Natural killer cell (primary cell): ENCODE measurements around the gene PCK1. TPM values are rescaled to one million over a fixed set of nuclear protein-coding genes. Genes with fewer than 3 reads are reported as not detected.

Experiments used
- ATAC-seq, 3 donors: fragments of 150-1000 bp in 2 of 3; fragments of 200-7000 bp in 1 of 3; cut with Tn5 transposase; 1 replicate in 1 of 3; 2 replicates in 2 of 3; pipeline ENCODE4 v1.10.0; 2021; ENCODE audit warnings: mild to moderate bottlenecking in 2 of 3, moderate library complexity in 2 of 3
- DNase-seq, 2 donors: peaks; one replicate each; pipeline versions ENCODE4 v3.0.0 to v3.0.0-alpha.2; 2013 to 2021; ENCODE audit warnings: mixed read lengths in 1 of 2
- H3K27ac ChIP-seq: one replicate; pipeline ENCODE4 v1.5.1; 2013; ENCODE audit warnings: mild to moderate bottlenecking, low read length
- H3K27me3 ChIP-seq: one replicate; pipeline ENCODE4 v1.6.1; 2013; ENCODE audit warnings: low read length; ENCODE audit not compliant: control insufficient read depth, insufficient read depth
- H3K36me3 ChIP-seq: one replicate; pipeline ENCODE4 v1.6.1; 2013; ENCODE audit warnings: low read length; ENCODE audit not compliant: control insufficient read depth, insufficient read depth
- H3K4me1 ChIP-seq: one replicate; pipeline ENCODE4 v1.6.1; 2013; ENCODE audit warnings: low read length; ENCODE audit not compliant: control insufficient read depth, insufficient read depth
- H3K4me3 ChIP-seq: one replicate; pipeline ENCODE4 v1.5.1; 2013; ENCODE audit warnings: low read length
- H3K9me3 ChIP-seq: one replicate; pipeline ENCODE4 v1.6.1; 2013; ENCODE audit warnings: low read length; ENCODE audit not compliant: control insufficient read depth, insufficient read depth
- H3K27ac Mint-ChIP-seq, 2 donors: one replicate each; pipeline ENCODE4 v1.8.0; 2022; ENCODE audit warnings: mild to moderate bottlenecking in 2 of 2, mixed read lengths in 2 of 2, moderate library complexity in 1 of 2
- H3K27me3 Mint-ChIP-seq, 2 donors: one replicate each; pipeline ENCODE4 v1.8.0; 2022; ENCODE audit warnings: low read depth in 2 of 2, mixed read lengths in 2 of 2
- H3K36me3 Mint-ChIP-seq: one replicate; pipeline ENCODE4 v1.8.0; 2022; ENCODE audit warnings: mixed read lengths
- H3K4me1 Mint-ChIP-seq, 2 donors: one replicate each; pipeline ENCODE4 v1.8.0; 2022; ENCODE audit warnings: mixed read lengths in 2 of 2
- H3K4me3 Mint-ChIP-seq: one replicate; pipeline ENCODE4 v1.8.0; 2022; ENCODE audit warnings: mild to moderate bottlenecking, moderate library complexity, mixed read lengths
- H3K9me3 Mint-ChIP-seq, 2 donors: one replicate each; pipeline ENCODE4 v1.8.0; 2022; ENCODE audit warnings: mixed read lengths in 2 of 2
- WGBS: methylation state at CpG from one replicate; pipeline ENCODE4 v1.1.7; 2013; ENCODE audit warnings: missing lambda C conversion rate; ENCODE audit not compliant: insufficient coverage; 5-methylcytosine and 5-hydroxymethylcytosine counted together
- intact Hi-C: fragments of 100-400 bp; cut with micrococcal nuclease; formaldehyde crosslinking; loops from one replicate; pipeline ENCODE4 v1.14.2; 2022
- total RNA-seq, 4 donors: library from RNA; stranded (reverse); fragments of 120-200 nt in 1 of 4; gene quantifications; one replicate each; pipeline versions ENCODE4 v1.2.3 to v1.2.4, GENCODE V29; 2013 to 2022
- TF ChIP-seq, protein P1 (sequence below): fragments of 200-600 bp; IDR thresholded peaks from one replicate; pipeline ENCODE4 v1.8.0; 2022; ENCODE audit warnings: antibody characterized with exemption

The PCK1 gene
- total RNA-seq, 3 donors from 2014 or later (not counting 1 experiment from before 2014, with no cell fraction given) = not detected

DNA sequence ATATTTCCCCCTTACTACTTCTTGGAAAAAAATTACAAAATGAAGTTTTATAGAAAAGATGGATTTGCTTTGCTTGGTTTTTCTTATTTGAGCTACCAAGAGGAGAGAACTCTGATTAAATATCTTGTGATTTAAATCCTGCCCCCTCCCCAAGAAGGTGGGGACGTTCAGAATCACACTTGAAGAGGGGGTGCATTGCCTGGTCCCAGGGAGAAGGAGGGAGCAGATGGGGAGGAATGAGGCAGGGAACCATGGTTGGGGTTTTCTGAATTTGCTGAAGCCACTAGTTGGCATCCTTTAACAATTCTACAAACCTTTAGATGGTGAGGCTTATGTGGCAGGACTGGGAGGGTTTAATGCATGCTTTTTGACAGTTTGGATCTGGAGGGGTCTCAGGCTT lies 5.5 kb downstream of the PCK1 start:
- ATAC-seq = no peak
- Mint-ChIP-seq H3K27ac (no peak overlapping the region), H3K4me1 (no peaks in the 10 kb centered on the region), H3K36me3 (no peaks in the 10 kb centered on the region), H3K4me3 (no peak overlapping the region), H3K27me3 (peaks cover 8 to 32% of the 10 kb centered on the region in 2 donors), H3K9me3 (no peaks in the 10 kb centered on the region)
- DNase-seq = no peak
- no peaks in the 10 kb centered on the region for H3K36me3 ChIP-seq
- no peak overlapping the region for H3K4me3 ChIP-seq
- intact Hi-C loops = no loop called here
- WGBS = no CpG with 5 or more reads among the region's 1 CpG
- no peaks in the 10 kb centered on the region for H3K27me3 ChIP-seq
- no peaks in the 10 kb centered on the region for H3K4me1 ChIP-seq
- H3K27ac ChIP-seq = no peak overlapping the region
- TF ChIP-seq, protein P1, sequence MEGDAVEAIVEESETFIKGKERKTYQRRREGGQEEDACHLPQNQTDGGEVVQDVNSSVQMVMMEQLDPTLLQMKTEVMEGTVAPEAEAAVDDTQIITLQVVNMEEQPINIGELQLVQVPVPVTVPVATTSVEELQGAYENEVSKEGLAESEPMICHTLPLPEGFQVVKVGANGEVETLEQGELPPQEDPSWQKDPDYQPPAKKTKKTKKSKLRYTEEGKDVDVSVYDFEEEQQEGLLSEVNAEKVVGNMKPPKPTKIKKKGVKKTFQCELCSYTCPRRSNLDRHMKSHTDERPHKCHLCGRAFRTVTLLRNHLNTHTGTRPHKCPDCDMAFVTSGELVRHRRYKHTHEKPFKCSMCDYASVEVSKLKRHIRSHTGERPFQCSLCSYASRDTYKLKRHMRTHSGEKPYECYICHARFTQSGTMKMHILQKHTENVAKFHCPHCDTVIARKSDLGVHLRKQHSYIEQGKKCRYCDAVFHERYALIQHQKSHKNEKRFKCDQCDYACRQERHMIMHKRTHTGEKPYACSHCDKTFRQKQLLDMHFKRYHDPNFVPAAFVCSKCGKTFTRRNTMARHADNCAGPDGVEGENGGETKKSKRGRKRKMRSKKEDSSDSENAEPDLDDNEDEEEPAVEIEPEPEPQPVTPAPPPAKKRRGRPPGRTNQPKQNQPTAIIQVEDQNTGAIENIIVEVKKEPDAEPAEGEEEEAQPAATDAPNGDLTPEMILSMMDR = no peak
- no peaks in the 10 kb centered on the region for H3K9me3 ChIP-seq

DNA sequence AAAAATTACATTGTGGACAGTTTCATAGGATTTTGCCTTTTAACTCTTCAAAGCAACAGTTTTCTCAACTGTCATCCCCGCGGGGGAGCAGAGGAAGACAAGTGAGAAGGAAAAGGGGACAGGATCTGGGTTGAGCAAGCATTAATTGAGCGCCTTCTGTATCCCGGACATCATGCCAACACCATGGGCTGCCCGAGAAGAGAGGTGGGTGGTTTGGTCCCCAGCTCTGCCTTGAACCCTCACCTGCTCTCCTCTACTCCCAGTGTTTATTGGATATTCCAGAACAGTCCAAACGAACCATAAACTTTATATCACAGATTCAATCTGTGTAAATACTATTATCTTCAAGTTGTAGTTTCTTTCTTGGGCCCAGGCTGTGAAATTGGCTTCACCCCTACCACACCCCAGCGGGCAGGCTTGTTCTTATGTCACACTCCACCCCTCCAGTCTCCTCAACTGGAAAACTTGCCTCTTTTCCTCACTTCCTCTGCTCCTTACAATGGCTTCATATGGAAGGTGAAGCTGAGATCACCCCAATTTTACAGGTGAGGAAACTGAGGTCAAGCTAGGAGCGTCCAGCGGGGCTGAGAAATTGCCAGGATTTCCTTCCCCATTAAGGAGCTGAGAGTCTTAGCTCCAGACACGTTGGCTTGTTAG lies 6.0 kb downstream of the PCK1 start:
- Histone ChIP-seq H3K4me1 (no peaks in the 10 kb centered on the region), H3K27ac (no peak overlapping the region), H3K9me3 (no peaks in the 10 kb centered on the region), H3K4me3 (no peak overlapping the region), H3K36me3 (no peaks in the 10 kb centered on the region), H3K27me3 (no peaks in the 10 kb centered on the region)
- intact Hi-C loops = no loop called here
- Mint-ChIP-seq H3K27me3 (peaks cover 8 to 29% of the 10 kb centered on the region in 2 donors), H3K27ac (no peak overlapping the region), H3K9me3 (no peaks in the 10 kb centered on the region), H3K4me3 (no peak overlapping the region), H3K4me1 (no peaks in the 10 kb centered on the region), H3K36me3 (no peaks in the 10 kb centered on the region)
- ATAC-seq = no peak
- TF ChIP-seq, protein P1 = no peak
- 70% methylated on average over 8 of the region's 10 CpGs for WGBS
- no peak for DNase-seq

- Histone ChIP-seq H3K27ac (no peak overlapping the region), H3K36me3 (no peaks in the 10 kb centered on the region), H3K27me3 (no peaks in the 10 kb centered on the region), H3K4me3 (no peak overlapping the region), H3K4me1 (no peaks in the 10 kb centered on the region), H3K9me3 (no peaks in the 10 kb centered on the region)
- TF ChIP-seq, protein P1 = no peak
- H3K36me3 Mint-ChIP-seq = no peaks in the 10 kb centered on the region
- H3K9me3 Mint-ChIP-seq = no peaks in the 10 kb centered on the region
- intact Hi-C loops = no loop called here
- 78% methylated on average over 9 of the region's 9 CpGs for WGBS
- DNase-seq = no peak
- no peaks in the 10 kb centered on the region for H3K4me1 Mint-ChIP-seq
- no peak for ATAC-seq
- peaks cover 8 to 26% of the 10 kb centered on the region in 2 donors for H3K27me3 Mint-ChIP-seq
- no peak overlapping the region for H3K4me3 Mint-ChIP-seq
- H3K27ac Mint-ChIP-seq = no peak overlapping the region
Observed at GRCh38 chr20:57567471-57568079, 6.7 kb downstream of the PCK1 start.
